ENCODE data around the gene ADGRL3.

The ADGRL3 gene

GRCh38 chr4:61294936-61295335 is 94.8 kb downstream of the ADGRL3 start:
- Histone ChIP-seq H3K9me3 (ENCODE audit: control insufficient read depth, low read length) (no peaks in the 10 kb centered on the region), H3K4me1 (ENCODE audit: control insufficient read depth, insufficient read depth, low read length) (no peaks in the 10 kb centered on the region), H3K36me3 (ENCODE audit: control insufficient read depth, insufficient read depth, low read length) (no peaks in the 10 kb centered on the region), H3K9ac (ENCODE audit: low read length) (no peak overlapping the region), H3K4me3 (ENCODE audit: low read length) (no peak overlapping the region), H3K27me3 (ENCODE audit: control insufficient read depth, insufficient read depth, low read length) (no peaks in the 10 kb centered on the region)

- no peaks in the 10 kb centered on the region for H3K4me1 ChIP-seq (ENCODE audit: control insufficient read depth, insufficient read depth, low read length)
- no peaks in the 10 kb centered on the region for H3K36me3 ChIP-seq (ENCODE audit: control insufficient read depth, insufficient read depth, low read length)
- H3K4me3 ChIP-seq (ENCODE audit: low read length), result no peak overlapping the region
- no peaks in the 10 kb centered on the region for H3K9me3 ChIP-seq (ENCODE audit: control insufficient read depth, low read length)
- no peaks in the 10 kb centered on the region for H3K27me3 ChIP-seq (ENCODE audit: control insufficient read depth, insufficient read depth, low read length)
- no peak overlapping the region for H3K9ac ChIP-seq (ENCODE audit: low read length)
Observed at GRCh38 chr4:61296144-61296543, 96.0 kb downstream of the ADGRL3 start.

- Histone ChIP-seq H3K4me1 (ENCODE audit: control insufficient read depth, insufficient read depth, low read length) (no peaks in the 10 kb centered on the region), H3K27me3 (ENCODE audit: control insufficient read depth, insufficient read depth, low read length) (no peaks in the 10 kb centered on the region), H3K36me3 (ENCODE audit: control insufficient read depth, insufficient read depth, low read length) (no peaks in the 10 kb centered on the region), H3K9ac (ENCODE audit: low read length) (no peak overlapping the region), H3K4me3 (ENCODE audit: low read length) (no peak overlapping the region), H3K9me3 (ENCODE audit: control insufficient read depth, low read length) (no peaks in the 10 kb centered on the region)
Observed at GRCh38 chr4:61298178-61298740, 98.1 kb downstream of the ADGRL3 start.

- Histone ChIP-seq H3K4me3 (ENCODE audit: low read length) (no peak overlapping the region), H3K36me3 (ENCODE audit: control insufficient read depth, insufficient read depth, low read length) (no peaks in the 10 kb centered on the region), H3K4me1 (ENCODE audit: control insufficient read depth, insufficient read depth, low read length) (no peaks in the 10 kb centered on the region), H3K9me3 (ENCODE audit: control insufficient read depth, low read length) (no peaks in the 10 kb centered on the region), H3K27me3 (ENCODE audit: control insufficient read depth, insufficient read depth, low read length) (no peaks in the 10 kb centered on the region), H3K9ac (ENCODE audit: low read length) (no peak overlapping the region)
Observed at GRCh38 chr4:61299316-61299715, 99.2 kb downstream of the ADGRL3 start.

GRCh38 chr4:61300266-61300844 is 100.2 kb downstream of the ADGRL3 start:
- no peaks in the 10 kb centered on the region for H3K4me1 ChIP-seq (ENCODE audit: control insufficient read depth, insufficient read depth, low read length)
- no peak overlapping the region for H3K4me3 ChIP-seq (ENCODE audit: low read length)
- no peaks in the 10 kb centered on the region for H3K36me3 ChIP-seq (ENCODE audit: control insufficient read depth, insufficient read depth, low read length)
- no peaks in the 10 kb centered on the region for H3K27me3 ChIP-seq (ENCODE audit: control insufficient read depth, insufficient read depth, low read length)
- no peaks in the 10 kb centered on the region for H3K9me3 ChIP-seq (ENCODE audit: control insufficient read depth, low read length)
- no peak overlapping the region for H3K9ac ChIP-seq (ENCODE audit: low read length)

GRCh38 chr4:61301271-61301670 is 101.1 kb downstream of the ADGRL3 start:
- H3K9me3 ChIP-seq (ENCODE audit: control insufficient read depth, low read length), result no peaks in the 10 kb centered on the region
- H3K9ac ChIP-seq (ENCODE audit: low read length), result no peak overlapping the region
- H3K4me3 ChIP-seq (ENCODE audit: low read length), result no peak overlapping the region
- H3K36me3 ChIP-seq (ENCODE audit: control insufficient read depth, insufficient read depth, low read length), result no peaks in the 10 kb centered on the region
- H3K27me3 ChIP-seq (ENCODE audit: control insufficient read depth, insufficient read depth, low read length), result no peaks in the 10 kb centered on the region
- H3K4me1 ChIP-seq (ENCODE audit: control insufficient read depth, insufficient read depth, low read length), result no peaks in the 10 kb centered on the region

- Histone ChIP-seq H3K9ac (ENCODE audit: low read length) (no peak overlapping the region), H3K4me3 (ENCODE audit: low read length) (no peak overlapping the region), H3K27me3 (ENCODE audit: control insufficient read depth, insufficient read depth, low read length) (no peaks in the 10 kb centered on the region), H3K36me3 (ENCODE audit: control insufficient read depth, insufficient read depth, low read length) (no peaks in the 10 kb centered on the region), H3K4me1 (ENCODE audit: control insufficient read depth, insufficient read depth, low read length) (no peaks in the 10 kb centered on the region), H3K9me3 (ENCODE audit: control insufficient read depth, low read length) (no peaks in the 10 kb centered on the region)
Observed at GRCh38 chr4:61308033-61308432, 107.9 kb downstream of the ADGRL3 start.

- Histone ChIP-seq H3K4me1 (ENCODE audit: control insufficient read depth, insufficient read depth, low read length) (no peaks in the 10 kb centered on the region), H3K9ac (ENCODE audit: low read length) (no peak overlapping the region), H3K27me3 (ENCODE audit: control insufficient read depth, insufficient read depth, low read length) (no peaks in the 10 kb centered on the region), H3K36me3 (ENCODE audit: control insufficient read depth, insufficient read depth, low read length) (no peaks in the 10 kb centered on the region), H3K4me3 (ENCODE audit: low read length) (no peak overlapping the region), H3K9me3 (ENCODE audit: control insufficient read depth, low read length) (no peaks in the 10 kb centered on the region)
Observed at GRCh38 chr4:61309616-61310015, 109.5 kb downstream of the ADGRL3 start.

- H3K27me3 ChIP-seq (ENCODE audit: control insufficient read depth, insufficient read depth, low read length), result no peaks in the 10 kb centered on the region
- H3K9me3 ChIP-seq (ENCODE audit: control insufficient read depth, low read length), result no peaks in the 10 kb centered on the region
- no peak overlapping the region for H3K9ac ChIP-seq (ENCODE audit: low read length)
- no peaks in the 10 kb centered on the region for H3K4me1 ChIP-seq (ENCODE audit: control insufficient read depth, insufficient read depth, low read length)
- H3K36me3 ChIP-seq (ENCODE audit: control insufficient read depth, insufficient read depth, low read length), result no peaks in the 10 kb centered on the region
- H3K4me3 ChIP-seq (ENCODE audit: low read length), result no peak overlapping the region
Observed at GRCh38 chr4:61312526-61312925, 112.4 kb downstream of the ADGRL3 start.

- Histone ChIP-seq H3K9ac (ENCODE audit: low read length) (no peak overlapping the region), H3K27me3 (ENCODE audit: control insufficient read depth, insufficient read depth, low read length) (no peaks in the 10 kb centered on the region), H3K4me1 (ENCODE audit: control insufficient read depth, insufficient read depth, low read length) (peaks cover 6% of the 10 kb centered on the region), H3K36me3 (ENCODE audit: control insufficient read depth, insufficient read depth, low read length) (no peaks in the 10 kb centered on the region), H3K4me3 (ENCODE audit: low read length) (no peak overlapping the region), H3K9me3 (ENCODE audit: control insufficient read depth, low read length) (no peaks in the 10 kb centered on the region)
Observed at GRCh38 chr4:61318431-61318830, 118.3 kb downstream of the ADGRL3 start.

- Histone ChIP-seq H3K36me3 (ENCODE audit: control insufficient read depth, insufficient read depth, low read length) (no peaks in the 10 kb centered on the region), H3K9ac (ENCODE audit: low read length) (no peak overlapping the region), H3K27me3 (ENCODE audit: control insufficient read depth, insufficient read depth, low read length) (no peaks in the 10 kb centered on the region), H3K9me3 (ENCODE audit: control insufficient read depth, low read length) (no peaks in the 10 kb centered on the region), H3K4me3 (ENCODE audit: low read length) (no peak overlapping the region), H3K4me1 (ENCODE audit: control insufficient read depth, insufficient read depth, low read length) (peaks cover 6% of the 10 kb centered on the region)
Observed at GRCh38 chr4:61319156-61319555, 119.0 kb downstream of the ADGRL3 start.

- H3K9ac ChIP-seq (ENCODE audit: low read length), result no peak overlapping the region
- H3K27me3 ChIP-seq (ENCODE audit: control insufficient read depth, insufficient read depth, low read length), result no peaks in the 10 kb centered on the region
- H3K4me1 ChIP-seq (ENCODE audit: control insufficient read depth, insufficient read depth, low read length), result peaks cover 6% of the 10 kb centered on the region
- no peaks in the 10 kb centered on the region for H3K36me3 ChIP-seq (ENCODE audit: control insufficient read depth, insufficient read depth, low read length)
- no peak overlapping the region for H3K4me3 ChIP-seq (ENCODE audit: low read length)
- no peaks in the 10 kb centered on the region for H3K9me3 ChIP-seq (ENCODE audit: control insufficient read depth, low read length)
Observed at GRCh38 chr4:61320154-61320553, 120.0 kb downstream of the ADGRL3 start.

- H3K27me3 ChIP-seq (ENCODE audit: control insufficient read depth, insufficient read depth, low read length), result no peaks in the 10 kb centered on the region
- H3K36me3 ChIP-seq (ENCODE audit: control insufficient read depth, insufficient read depth, low read length), result no peaks in the 10 kb centered on the region
- H3K4me3 ChIP-seq (ENCODE audit: low read length), result no peak overlapping the region
- no peak overlapping the region for H3K9ac ChIP-seq (ENCODE audit: low read length)
- H3K4me1 ChIP-seq (ENCODE audit: control insufficient read depth, insufficient read depth, low read length), result peaks cover 6% of the 10 kb centered on the region
- H3K9me3 ChIP-seq (ENCODE audit: control insufficient read depth, low read length), result no peaks in the 10 kb centered on the region
Observed at GRCh38 chr4:61320631-61321030, 120.5 kb downstream of the ADGRL3 start.

All from mucosa of stomach (tissue), 1 donor.